HG02885 (cell line): ENCODE data around the gene TGFBR2.

ENCODE experiments used
- ATAC-seq: cut with Tn5 transposase; IDR thresholded peaks from one replicate; pipeline ENCODE4 v1.9.1; 2021; ENCODE audit warnings: mild to moderate bottlenecking; ENCODE audit not compliant: unreplicated experiment, poor library complexity

The TGFBR2 gene

GRCh38 chr3:30741889-30742288 lies 135.5 kb downstream of the TGFBR2 start:
- ATAC-seq, result no peak

- ATAC-seq, result no peak
Measured at GRCh38 chr3:30742796-30743619, 136.6 kb downstream of the TGFBR2 start.
